HUES48 (cell line): Measurements from ENCODE around the gene FAM184A.

Experiments used
- H3K27ac ChIP-seq: one replicate; pipeline ENCODE4 v1.7.0; 2013; ENCODE audit warnings: low read depth, low read length, inconsistent platforms
- H3K27me3 ChIP-seq: 2 replicates; pipeline ENCODE4 v1.6.1; 2013; ENCODE audit warnings: mild to moderate bottlenecking, low read length; ENCODE audit not compliant: control insufficient read depth, insufficient read depth
- H3K36me3 ChIP-seq: 2 replicates; pipeline ENCODE4 v1.6.1; 2013; ENCODE audit warnings: low read length; ENCODE audit not compliant: control insufficient read depth, insufficient read depth
- H3K4me1 ChIP-seq: 2 replicates; pipeline ENCODE4 v1.6.1; 2013; ENCODE audit warnings: mild to moderate bottlenecking, low read length; ENCODE audit not compliant: control insufficient read depth, insufficient read depth
- H3K4me3 ChIP-seq: 2 replicates; pipeline ENCODE4 v1.5.1; 2013; ENCODE audit warnings: mild to moderate bottlenecking, low read depth, low read length
- H3K9ac ChIP-seq: 2 replicates; pipeline ENCODE4 v1.6.1; 2013; ENCODE audit warnings: mild to moderate bottlenecking, low read depth, low read length, moderate library complexity
- H3K9me3 ChIP-seq: 2 replicates; pipeline ENCODE4 v1.6.1; 2013; ENCODE audit warnings: low read length; ENCODE audit not compliant: control insufficient read depth, insufficient read depth

FAM184A gene

DNA sequence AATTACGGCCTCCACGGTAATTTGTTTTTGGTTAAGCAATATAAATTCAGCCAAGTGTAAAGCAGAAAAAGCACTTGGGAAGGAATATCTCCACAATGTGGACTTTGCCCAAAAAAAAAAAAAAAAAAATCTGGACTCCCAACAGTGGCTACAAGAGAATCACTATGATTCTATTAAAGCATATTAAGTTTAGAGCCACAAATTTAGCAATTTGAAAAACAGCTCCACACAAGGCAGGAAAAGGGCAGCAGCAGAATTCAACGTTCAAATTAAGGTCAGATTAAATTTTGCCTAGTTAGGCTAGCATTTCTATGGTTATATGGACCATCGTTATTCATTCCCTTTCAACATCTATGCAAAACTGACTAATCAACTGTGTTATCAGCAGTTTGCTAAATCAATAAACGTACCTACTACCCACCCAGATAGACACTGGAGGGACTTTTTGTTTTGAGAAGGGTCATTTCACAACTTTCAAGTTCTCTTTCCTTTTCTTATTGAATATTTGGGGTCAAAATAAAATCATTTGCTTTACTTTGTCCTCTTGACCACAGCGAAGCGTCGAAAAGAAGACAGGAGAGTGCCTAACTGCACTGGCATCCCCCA is 144.5 kb downstream of the FAM184A start:
- no peaks in the 10 kb centered on the region for H3K27me3 ChIP-seq
- H3K9me3 ChIP-seq = peaks cover 11% of the 10 kb centered on the region; the same call in 1 of the 2 replicates
- peaks cover 30% of the 10 kb centered on the region for H3K36me3 ChIP-seq
- no peak overlapping the region for H3K9ac ChIP-seq
- peak overlapping the region; percentile 56 for H3K4me3 ChIP-seq
- no peak overlapping the region for H3K27ac ChIP-seq
- H3K4me1 ChIP-seq = no peaks in the 10 kb centered on the region

DNA sequence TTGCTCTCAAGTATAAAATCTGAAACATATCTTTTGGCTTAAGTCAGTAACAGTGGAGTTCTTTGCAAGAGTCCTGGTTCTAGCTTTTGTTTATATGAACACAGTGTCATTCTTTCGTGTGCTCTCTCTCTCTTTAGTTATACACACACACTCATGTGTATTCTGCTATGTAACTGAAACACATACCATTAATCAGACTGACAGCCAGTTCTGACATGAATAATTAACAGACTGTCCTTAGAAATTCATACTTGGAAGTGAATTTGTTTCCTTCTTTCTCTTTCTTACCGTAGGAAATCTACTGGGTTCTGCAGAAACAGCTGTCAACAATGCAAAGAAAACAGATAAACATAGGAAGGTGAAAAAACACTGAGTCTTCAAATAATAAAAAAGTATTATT is 146.0 kb downstream of the FAM184A start:
- no peak overlapping the region for H3K4me3 ChIP-seq
- H3K36me3 ChIP-seq = peaks cover 36% of the 10 kb centered on the region
- H3K27me3 ChIP-seq = no peaks in the 10 kb centered on the region
- H3K4me1 ChIP-seq = no peaks in the 10 kb centered on the region
- H3K9ac ChIP-seq = no peak overlapping the region
- H3K27ac ChIP-seq = no peak overlapping the region
- peaks cover 11% of the 10 kb centered on the region; the same call in 1 of the 2 replicates for H3K9me3 ChIP-seq

- Histone ChIP-seq H3K27ac (no peak overlapping the region), H3K9me3 (peaks cover 3% of the 10 kb centered on the region; the same call in 1 of the 2 replicates), H3K9ac (no peak overlapping the region), H3K4me3 (no peak overlapping the region), H3K4me1 (no peaks in the 10 kb centered on the region), H3K36me3 (peaks cover 39% of the 10 kb centered on the region), H3K27me3 (no peaks in the 10 kb centered on the region)
These were observed 147.0 kb downstream of the FAM184A start for GRCh38 chr6:118931436-118931835.

DNA sequence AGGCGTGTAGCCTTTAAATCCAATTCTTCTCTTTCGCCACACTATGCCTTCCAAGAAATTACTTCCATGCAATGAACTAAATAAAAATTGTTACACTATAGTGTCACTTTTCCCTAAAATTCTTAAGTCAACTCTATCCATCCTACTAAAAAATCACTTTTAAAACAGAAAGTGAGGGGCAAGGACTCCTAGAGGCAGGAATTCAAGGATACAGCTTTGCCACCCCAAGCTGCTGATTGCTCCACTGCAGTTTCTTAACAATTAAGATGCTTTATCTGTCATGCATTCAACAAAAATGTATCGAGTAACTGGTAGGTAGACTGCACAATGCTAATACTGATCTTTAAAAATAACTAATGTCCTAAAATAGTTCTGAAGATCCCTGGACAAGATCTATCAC is 147.8 kb downstream of the FAM184A start:
- H3K4me1 ChIP-seq = no peaks in the 10 kb centered on the region
- H3K4me3 ChIP-seq = no peak overlapping the region
- no peak overlapping the region for H3K27ac ChIP-seq
- H3K27me3 ChIP-seq = no peaks in the 10 kb centered on the region
- peaks cover 43% of the 10 kb centered on the region for H3K36me3 ChIP-seq
- no peak overlapping the region for H3K9ac ChIP-seq
- H3K9me3 ChIP-seq = no peaks in the 10 kb centered on the region

GRCh38 chr6:118923035-118923434 is 155.4 kb downstream of the FAM184A start:
- Histone ChIP-seq H3K36me3 (peaks cover 78% of the 10 kb centered on the region), H3K9me3 (no peaks in the 10 kb centered on the region), H3K9ac (no peak overlapping the region), H3K27me3 (no peaks in the 10 kb centered on the region), H3K27ac (no peak overlapping the region), H3K4me3 (no peak overlapping the region), H3K4me1 (no peaks in the 10 kb centered on the region)

DNA sequence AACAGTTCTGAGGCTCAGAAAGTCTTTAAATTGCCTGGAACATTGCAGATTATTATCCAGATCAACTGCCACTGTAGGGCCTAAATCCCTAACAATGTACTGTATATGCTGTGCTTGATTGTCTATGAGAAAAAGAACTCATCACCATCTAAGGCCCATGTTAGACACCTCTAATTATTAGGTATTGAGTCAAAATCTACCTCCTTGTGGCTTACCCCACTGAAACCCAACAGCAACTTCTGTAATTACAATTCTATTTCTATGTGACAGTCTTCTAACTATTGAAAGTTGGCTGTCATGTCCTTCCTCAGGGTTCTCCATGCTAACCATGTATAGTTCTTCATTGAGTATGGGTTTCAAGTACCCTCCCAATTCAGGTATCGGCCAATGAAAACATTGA is 157.4 kb downstream of the FAM184A start:
- H3K27me3 ChIP-seq = no peaks in the 10 kb centered on the region
- H3K4me3 ChIP-seq = no peak overlapping the region
- H3K9me3 ChIP-seq = no peaks in the 10 kb centered on the region
- H3K27ac ChIP-seq = no peak overlapping the region
- no peak overlapping the region for H3K9ac ChIP-seq
- H3K4me1 ChIP-seq = no peaks in the 10 kb centered on the region
- peaks cover 81% of the 10 kb centered on the region for H3K36me3 ChIP-seq

- H3K27me3 ChIP-seq = no peaks in the 10 kb centered on the region
- peaks cover 88% of the 10 kb centered on the region for H3K36me3 ChIP-seq
- H3K27ac ChIP-seq = no peak overlapping the region
- no peaks in the 10 kb centered on the region for H3K9me3 ChIP-seq
- no peak overlapping the region for H3K4me3 ChIP-seq
- H3K9ac ChIP-seq = no peak overlapping the region
- no peaks in the 10 kb centered on the region for H3K4me1 ChIP-seq
These were observed 160.1 kb downstream of the FAM184A start for GRCh38 chr6:118918329-118918725.

DNA sequence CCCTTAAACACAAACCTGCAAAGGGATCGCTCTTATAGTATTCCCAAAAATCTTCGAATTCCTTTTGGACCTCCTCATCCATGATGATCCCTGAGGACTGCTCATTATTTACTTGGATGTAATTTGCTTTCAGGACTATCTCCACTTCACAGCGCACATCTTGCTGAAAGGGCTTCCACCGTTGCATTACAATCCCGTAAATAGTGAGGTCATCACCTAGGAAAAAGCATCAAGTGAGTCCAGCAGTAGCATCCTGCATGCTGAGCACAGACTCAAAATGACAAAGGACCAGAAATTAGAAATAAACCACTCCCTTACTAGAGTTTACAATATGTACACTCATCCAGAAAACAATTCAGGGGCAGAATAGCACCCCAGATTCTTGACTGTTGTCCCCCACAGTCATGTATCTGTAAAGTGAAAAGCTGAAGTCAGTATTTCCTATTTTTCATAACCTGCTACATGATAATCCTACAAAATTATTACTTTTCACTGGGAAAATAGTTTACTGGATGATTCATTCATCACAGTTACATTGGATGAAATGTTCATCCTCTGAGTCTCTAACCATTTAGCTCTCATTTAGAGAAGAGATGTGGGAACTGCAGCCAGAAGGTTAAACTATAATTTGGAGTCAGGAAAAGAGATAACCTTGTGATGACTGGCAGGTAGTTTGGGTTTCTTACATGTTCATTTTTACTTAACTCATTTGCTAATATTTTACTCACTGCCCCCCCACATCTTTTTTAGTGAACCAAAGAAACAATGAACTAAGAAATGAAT is 160.7 kb downstream of the FAM184A start:
- H3K27ac ChIP-seq = no peak overlapping the region
- no peak overlapping the region for H3K4me3 ChIP-seq
- H3K9ac ChIP-seq = no peak overlapping the region
- peaks cover 89% of the 10 kb centered on the region for H3K36me3 ChIP-seq
- no peaks in the 10 kb centered on the region for H3K4me1 ChIP-seq
- H3K27me3 ChIP-seq = no peaks in the 10 kb centered on the region
- no peaks in the 10 kb centered on the region for H3K9me3 ChIP-seq

- H3K27me3 ChIP-seq = no peaks in the 10 kb centered on the region
- no peak overlapping the region for H3K27ac ChIP-seq
- H3K9me3 ChIP-seq = no peaks in the 10 kb centered on the region
- peaks cover 88% of the 10 kb centered on the region for H3K36me3 ChIP-seq
- H3K4me3 ChIP-seq = no peak overlapping the region
- no peaks in the 10 kb centered on the region for H3K4me1 ChIP-seq
- no peak overlapping the region for H3K9ac ChIP-seq
These were observed 163.9 kb downstream of the FAM184A start for GRCh38 chr6:118914598-118914997.

GRCh38 chr6:118913161-118913560 is 165.3 kb downstream of the FAM184A start:
- H3K4me1 ChIP-seq = no peaks in the 10 kb centered on the region
- H3K27ac ChIP-seq = no peak overlapping the region
- no peaks in the 10 kb centered on the region for H3K27me3 ChIP-seq
- H3K36me3 ChIP-seq = peaks cover 92% of the 10 kb centered on the region
- H3K9me3 ChIP-seq = no peaks in the 10 kb centered on the region
- no peak overlapping the region for H3K9ac ChIP-seq
- no peak overlapping the region for H3K4me3 ChIP-seq

- H3K36me3 ChIP-seq = peaks cover 93% of the 10 kb centered on the region
- H3K4me3 ChIP-seq = no peak overlapping the region
These were observed 165.8 kb downstream of the FAM184A start for GRCh38 chr6:118912646-118913045.

More at GRCh38 chr6:118912646-118913045, 165.8 kb downstream of the FAM184A start:
- Histone ChIP-seq H3K9me3 (no peaks in the 10 kb centered on the region), H3K27ac (no peak overlapping the region), H3K4me1 (no peaks in the 10 kb centered on the region), H3K9ac (no peak overlapping the region), H3K27me3 (no peaks in the 10 kb centered on the region)
